ENCODE measurements around the gene LMTK2.

DNA sequence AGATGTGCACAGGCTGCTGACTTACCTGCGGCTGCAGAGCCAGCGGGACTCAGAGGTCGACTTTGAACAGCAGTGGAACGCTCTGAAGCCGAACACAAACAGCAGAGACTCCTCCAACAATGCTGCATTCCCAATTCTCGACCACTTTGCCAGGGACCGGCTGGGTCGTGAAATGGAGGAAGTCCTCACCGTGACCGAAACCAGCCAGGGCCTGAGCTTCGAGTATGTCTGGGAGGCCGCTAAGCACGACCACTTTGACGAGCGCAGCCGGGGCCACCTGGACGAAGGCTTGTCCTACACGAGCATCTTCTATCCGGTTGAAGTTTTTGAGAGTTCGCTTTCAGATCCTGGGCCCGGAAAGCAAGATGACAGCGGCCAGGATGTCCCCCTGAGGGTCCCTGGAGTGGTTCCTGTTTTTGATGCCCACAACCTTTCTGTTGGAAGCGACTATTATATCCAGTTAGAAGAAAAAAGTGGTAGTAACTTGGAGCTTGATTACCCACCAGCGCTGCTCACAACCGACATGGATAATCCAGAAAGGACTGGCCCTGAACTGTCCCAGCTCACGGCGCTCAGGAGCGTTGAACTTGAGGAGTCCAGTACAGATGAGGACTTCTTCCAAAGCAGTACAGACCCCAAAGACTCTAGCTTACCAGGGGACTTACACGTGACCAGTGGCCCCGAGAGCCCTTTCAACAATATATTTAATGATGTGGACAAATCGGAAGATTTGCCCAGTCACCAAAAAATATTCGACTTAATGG, 85.2 kb downstream of the LMTK2 start:
- TF ChIP-seq, protein P1, sequence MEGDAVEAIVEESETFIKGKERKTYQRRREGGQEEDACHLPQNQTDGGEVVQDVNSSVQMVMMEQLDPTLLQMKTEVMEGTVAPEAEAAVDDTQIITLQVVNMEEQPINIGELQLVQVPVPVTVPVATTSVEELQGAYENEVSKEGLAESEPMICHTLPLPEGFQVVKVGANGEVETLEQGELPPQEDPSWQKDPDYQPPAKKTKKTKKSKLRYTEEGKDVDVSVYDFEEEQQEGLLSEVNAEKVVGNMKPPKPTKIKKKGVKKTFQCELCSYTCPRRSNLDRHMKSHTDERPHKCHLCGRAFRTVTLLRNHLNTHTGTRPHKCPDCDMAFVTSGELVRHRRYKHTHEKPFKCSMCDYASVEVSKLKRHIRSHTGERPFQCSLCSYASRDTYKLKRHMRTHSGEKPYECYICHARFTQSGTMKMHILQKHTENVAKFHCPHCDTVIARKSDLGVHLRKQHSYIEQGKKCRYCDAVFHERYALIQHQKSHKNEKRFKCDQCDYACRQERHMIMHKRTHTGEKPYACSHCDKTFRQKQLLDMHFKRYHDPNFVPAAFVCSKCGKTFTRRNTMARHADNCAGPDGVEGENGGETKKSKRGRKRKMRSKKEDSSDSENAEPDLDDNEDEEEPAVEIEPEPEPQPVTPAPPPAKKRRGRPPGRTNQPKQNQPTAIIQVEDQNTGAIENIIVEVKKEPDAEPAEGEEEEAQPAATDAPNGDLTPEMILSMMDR (IDR thresholded peaks at IDR 0.05): no peak
- TF ChIP-seq POLR2A (IDR thresholded peaks at IDR 0.05; ENCODE audit: low read depth): no peak
